Measurements from ENCODE around the gene PTTG1IP. TPM values are rescaled to one million over a fixed set of nuclear protein-coding genes. Genes with fewer than 3 reads are reported as not detected.
"Not testable (repeated sequence)": the region's sequence is repeated elsewhere in the genome, so short reads cannot be mapped to it uniquely, and the experiment has no call there.

PTTG1IP gene
- total RNA-seq, 1 donor from 2014 or later = 72.2 TPM

GRCh38 chr21:44834231-44834950 is 39.1 kb downstream of the PTTG1IP start:
- no peak for FAIRE-seq

GRCh38 chr21:44833663-44834062 is 39.8 kb downstream of the PTTG1IP start:
- FAIRE-seq (no peak), DNase-seq (ENCODE audit: low spot score in 2 of 2) (no peak)

More at GRCh38 chr21:44834231-44834950, 39.1 kb downstream of the PTTG1IP start:
- DNase-seq (ENCODE audit: low spot score in 2 of 2) = no peak

GRCh38 chr21:44832516-44833255 is 40.8 kb downstream of the PTTG1IP start:
- not testable (repeated sequence) for FAIRE-seq; DNase-seq (ENCODE audit: low spot score in 2 of 2)

DNA sequence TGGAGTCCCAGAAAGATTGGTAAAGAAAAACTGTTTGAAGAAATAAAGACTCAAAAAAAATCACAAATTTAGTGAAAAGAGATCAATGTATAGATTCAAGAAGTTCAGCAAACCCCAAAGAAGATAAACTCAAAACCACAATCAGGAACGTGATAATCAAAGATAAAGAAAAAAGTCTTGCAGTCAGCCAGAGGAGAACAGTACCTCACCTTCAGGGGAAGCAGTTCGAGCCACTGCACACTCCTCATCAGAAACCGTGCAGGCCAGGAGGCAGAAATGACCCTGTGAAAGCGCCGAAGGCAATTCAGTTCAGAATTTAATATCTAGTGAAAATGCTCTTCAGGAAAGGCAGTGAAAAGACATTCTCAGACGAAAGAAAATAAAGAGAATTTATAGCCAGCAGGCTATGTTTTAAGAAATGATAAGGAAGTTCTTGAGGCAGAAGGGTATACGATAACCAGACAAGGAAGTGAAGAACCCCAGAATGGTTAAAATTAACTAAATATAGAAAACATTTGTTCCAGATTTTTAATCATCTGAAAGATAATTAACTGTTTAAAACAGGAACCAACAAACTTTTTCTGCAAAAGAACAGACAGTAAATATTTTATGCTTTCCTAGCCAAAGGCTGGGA is 42.1 kb downstream of the PTTG1IP start:
- FAIRE-seq (no peak), DNase-seq (ENCODE audit: low spot score in 2 of 2) (no peak)

GRCh38 chr21:44829507-44830092 is 43.9 kb downstream of the PTTG1IP start:
- DNase-seq (ENCODE audit: low spot score in 2 of 2) (no peak), FAIRE-seq (no peak)

DNA sequence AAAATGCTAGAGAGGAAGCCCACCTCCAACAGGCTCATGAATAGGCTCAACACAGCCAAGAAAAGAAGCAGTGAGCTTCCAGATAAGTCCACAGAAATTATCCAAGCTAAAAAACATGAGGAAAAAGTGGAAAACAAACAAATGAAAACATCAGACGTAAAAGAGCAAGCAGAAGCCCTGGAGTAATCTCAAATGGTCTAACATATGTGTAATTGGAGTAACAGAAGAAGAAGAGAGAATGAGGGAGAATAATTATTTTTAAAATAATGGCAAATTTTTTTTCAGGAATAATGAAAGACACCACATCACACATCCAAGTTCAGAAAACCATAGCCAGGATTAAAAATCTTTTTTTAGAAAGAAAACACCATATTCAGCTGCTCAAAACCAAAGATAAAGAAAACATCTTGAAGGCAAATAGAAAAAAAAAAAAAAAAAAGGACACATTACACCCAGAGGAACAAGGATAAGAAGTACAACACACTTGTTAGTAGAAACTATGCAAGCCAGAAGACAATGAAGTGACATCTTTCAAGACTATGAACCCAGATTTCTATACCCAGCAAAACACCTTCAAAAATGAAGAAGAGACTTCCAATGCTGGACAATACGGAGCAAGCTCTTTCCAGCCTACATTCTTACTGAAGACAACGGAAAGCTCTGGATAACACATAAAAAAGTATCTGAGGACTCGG is 45.0 kb downstream of the PTTG1IP start:
- no peak for DNase-seq (ENCODE audit: low spot score in 2 of 2)
- no peak for FAIRE-seq

DNA sequence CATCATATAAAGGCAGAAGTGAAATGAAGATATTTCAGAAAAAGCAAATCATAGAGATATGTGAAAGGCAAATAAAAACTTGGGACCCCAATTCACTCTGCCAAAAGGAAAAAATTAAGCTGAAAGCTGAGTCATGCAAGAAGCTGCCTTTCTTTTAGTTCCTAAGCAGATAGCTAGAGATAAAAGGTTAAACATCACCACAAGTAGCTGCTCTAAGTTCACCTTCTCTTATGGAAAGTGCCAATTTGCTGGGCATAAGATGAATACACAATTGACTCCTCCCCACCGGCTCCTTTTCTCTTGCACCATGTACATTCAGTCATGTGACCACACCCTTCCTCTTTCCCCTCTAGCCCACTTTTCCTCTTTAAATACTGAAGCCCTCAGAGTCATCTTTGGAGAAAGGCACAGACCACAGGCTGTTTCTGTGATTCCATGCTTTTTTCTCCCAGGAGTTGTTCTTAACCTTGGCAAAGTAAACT is 50.3 kb downstream of the PTTG1IP start:
- no peak for DNase-seq (ENCODE audit: low spot score in 2 of 2)
- no peak for FAIRE-seq

DNA sequence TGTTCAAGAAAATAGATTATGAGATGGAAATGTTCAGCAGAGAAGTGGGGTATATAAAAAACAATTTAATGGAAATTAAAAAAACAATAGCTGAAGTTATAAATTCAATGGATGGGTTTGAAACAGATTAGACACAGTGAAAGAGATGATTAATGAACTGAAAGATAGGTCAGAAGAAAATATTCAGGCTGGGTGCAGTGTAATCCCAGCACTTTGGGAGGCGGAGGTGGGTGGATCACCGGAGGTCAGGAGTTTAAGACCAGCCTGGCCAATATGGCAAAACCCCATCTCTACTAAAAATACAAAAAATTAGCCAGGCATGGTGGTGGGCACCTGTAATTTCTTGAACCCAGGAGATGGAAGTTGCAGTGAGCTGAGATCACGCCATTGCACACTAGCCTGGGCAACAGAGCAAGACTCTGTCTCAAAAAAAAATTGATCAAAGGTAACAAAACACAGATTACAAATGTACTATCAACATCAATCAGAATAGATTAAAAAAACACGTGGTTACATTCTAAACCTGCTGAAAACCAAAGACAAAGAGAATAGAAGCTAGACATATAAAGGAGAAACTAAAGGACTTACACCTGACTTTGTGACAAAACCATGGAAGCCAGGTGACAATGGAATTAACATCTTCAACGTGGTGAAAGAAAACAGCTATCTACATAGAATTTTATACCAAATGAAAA is 50.9 kb downstream of the PTTG1IP start:
- no peak for FAIRE-seq
- no peak for DNase-seq (ENCODE audit: low spot score in 2 of 2)

- DNase-seq (ENCODE audit: low spot score in 2 of 2) (no peak), FAIRE-seq (no peak)
These were observed 52.6 kb downstream of the PTTG1IP start for GRCh38 chr21:44820851-44821250.

DNA sequence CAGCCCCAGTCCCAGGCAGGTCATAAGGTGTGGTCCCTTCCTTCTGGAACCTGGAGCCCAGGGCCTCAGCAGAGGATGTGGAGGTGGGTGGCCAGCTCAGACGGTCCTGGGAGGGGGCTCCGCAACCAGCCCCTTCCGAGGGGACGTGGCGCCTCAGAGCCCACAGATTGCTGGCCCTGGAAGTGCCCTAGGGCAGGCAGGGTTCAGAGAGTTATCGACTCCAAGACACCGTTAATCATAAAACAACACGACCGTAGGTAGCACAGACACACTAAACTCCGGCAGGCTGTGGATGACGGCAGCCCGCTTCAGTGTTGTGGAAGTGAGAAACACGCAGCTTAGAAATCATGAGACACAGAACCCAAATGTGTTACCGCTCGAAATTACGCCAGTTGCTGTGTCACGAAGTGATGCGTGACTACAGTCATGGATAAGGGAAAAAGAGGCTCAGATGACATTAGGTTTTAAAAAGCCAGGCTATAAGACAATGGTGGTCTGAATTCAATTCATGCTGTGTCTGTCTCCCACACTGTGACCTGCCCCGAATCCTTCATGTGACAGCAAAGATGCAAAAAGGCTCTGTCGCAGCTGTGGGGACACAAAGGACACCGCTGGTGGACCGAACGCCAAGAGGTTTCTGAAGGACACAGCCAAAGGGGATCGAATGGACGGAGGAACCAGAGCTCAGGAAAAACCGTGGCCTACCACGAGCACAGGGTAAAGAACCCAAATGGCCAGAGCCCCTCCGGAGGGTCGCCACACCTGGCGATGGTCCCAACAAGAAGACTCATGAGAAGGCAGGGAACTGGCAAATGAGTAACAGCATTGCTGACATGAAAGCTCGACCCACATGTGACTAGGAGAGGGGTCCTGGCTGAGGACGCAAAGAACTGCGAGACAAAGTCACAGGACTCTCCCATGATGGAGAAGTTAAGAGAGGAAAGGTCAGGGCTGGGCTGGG is 53.9 kb downstream of the PTTG1IP start:
- no peak for DNase-seq (ENCODE audit: low spot score in 2 of 2)
- FAIRE-seq = no peak

DNA sequence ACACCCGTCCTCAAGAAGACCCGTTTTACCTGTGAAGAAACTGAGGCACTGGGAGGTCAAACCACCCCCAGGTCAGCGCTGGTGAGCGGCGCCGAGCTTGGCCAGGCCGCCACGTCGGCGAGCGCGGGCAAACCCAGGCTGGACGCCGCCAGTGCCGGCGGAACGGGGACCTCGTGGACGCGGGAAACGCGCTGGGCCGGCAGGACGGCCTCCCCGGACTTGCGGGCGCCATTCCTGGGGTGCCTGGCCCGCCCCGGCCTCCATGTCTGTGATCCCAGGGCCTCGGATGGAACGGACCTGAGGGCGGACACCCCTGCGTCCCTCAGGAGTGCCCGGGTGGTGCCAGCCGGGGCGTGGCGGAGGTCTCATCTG is 54.9 kb downstream of the PTTG1IP start:
- FAIRE-seq (no peak), DNase-seq (ENCODE audit: low spot score in 2 of 2) (no peak)

DNA sequence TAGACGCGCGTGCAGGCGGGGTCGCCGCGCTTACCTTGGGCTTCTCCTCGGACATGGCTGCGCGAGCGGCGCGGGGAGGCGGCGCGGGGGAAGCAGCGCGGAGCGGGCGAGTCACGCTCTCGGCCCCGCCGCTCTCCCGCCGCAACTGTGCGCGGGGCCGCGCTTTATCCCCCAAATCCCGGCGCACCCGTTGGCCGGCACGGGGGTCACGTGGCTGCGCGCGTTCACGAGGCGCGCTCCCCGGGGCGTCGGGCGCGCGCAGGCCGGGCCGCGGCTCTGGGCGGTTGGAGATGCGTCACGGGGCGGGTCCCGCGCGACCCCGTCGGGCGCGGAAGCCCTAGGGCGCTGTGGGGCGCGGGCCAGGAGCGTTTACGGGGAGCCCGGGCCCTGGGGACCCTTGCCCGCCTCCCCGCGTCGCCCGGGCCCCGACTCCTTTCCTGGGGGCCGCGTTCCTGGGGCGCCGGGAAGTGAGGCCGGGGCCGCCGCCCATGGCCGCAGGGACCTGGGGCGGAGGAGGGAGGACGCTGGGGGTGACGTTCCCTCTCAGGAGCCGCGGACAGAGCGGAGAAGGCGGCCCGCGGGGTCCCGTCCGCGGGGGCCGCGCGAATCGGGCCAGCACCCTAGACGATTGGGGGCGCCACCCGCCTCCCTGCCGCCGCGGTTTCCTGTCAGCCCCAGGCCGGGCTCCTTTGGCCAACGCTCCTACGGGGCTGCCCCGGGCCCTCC is 55.4 kb downstream of the PTTG1IP start, which contains the start of gene SUMO3:
Gene SUMO3, minus strand, starts transcription at position 149 of the 726 bp plus-strand sequence. Its CDS starts 94 bp downstream, at position 55.
- DNase-seq (ENCODE audit: low spot score in 2 of 2) (peak; percentile 93), FAIRE-seq (no peak)

- peak; percentile 97 to 98 for DNase-seq (ENCODE audit: low spot score in 2 of 2)
- FAIRE-seq = no peak
These were observed 56.0 kb downstream of the PTTG1IP start for GRCh38 chr21:44817506-44817880.

DNA sequence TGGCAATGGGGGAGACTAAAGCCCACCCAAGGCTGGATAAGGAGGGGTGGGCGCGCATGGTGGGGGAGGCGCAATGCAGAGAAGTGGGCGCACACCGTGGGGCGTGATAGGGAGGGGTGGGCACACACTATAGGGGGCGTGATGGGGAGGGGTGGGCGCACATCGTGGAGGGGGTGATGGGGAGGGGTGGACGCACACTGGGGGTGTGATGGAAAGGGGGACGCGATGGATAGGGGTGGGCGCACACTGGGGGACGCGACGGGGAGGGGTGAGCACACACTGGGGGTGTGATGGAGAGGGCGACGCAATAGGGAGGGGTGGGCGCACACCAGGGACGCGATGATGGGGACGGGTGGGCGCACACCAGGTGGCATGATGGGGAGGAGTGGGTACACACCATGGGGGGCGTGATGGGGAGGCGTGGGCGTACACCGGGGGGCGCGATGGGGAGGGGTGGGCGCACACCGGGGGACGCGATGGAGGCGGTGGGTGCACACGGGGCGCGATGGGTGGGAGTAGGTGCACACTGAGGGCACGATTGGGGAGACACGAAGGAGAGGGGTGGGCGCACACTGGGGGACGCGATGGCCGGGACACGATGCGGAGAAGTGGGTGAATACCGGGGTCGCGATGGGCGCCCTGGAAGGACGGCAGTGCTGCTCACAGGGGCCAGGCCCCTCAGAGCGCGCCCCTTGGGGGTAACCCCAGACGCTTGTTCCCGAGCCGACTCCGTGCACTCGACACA is 56.6 kb downstream of the PTTG1IP start:
- FAIRE-seq = no peak

GRCh38 chr21:44815852-44816628 is 57.5 kb downstream of the PTTG1IP start:
- FAIRE-seq = no peak
- no peak for DNase-seq (ENCODE audit: low spot score in 2 of 2)

More for the DNA sequence above, 56.6 kb downstream of the PTTG1IP start:
- no peak for DNase-seq (ENCODE audit: low spot score in 2 of 2)

DNA sequence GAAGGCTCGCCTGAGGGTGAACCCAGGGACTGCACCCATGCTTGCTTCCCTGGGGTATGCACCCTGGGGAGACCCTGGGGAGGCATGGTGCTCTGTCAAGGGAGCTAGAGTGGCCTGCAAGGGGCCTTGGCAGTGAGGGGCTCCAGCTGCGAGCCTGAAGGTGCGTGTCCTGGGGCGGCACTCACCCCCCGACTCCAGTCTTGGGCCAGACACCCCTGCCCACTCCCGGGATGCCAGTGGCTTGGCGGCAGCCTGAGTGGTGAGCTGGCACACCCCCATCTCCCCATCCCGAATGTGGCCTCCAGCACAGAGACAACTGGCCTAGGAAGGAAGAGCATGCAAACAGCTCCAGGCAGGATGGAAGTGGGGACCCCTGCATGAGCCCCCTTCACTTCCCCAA is 58.3 kb downstream of the PTTG1IP start:
- DNase-seq (ENCODE audit: low spot score in 2 of 2) (no peak), FAIRE-seq (no peak)
